ENCODE results near the gene FBXL14. TPM values are rescaled to one million over a fixed set of nuclear protein-coding genes. Genes with fewer than 3 reads are reported as not detected.

The FBXL14 gene, protein sequence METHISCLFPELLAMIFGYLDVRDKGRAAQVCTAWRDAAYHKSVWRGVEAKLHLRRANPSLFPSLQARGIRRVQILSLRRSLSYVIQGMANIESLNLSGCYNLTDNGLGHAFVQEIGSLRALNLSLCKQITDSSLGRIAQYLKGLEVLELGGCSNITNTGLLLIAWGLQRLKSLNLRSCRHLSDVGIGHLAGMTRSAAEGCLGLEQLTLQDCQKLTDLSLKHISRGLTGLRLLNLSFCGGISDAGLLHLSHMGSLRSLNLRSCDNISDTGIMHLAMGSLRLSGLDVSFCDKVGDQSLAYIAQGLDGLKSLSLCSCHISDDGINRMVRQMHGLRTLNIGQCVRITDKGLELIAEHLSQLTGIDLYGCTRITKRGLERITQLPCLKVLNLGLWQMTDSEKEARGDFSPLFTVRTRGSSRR
- total RNA-seq (2014; rRNA removed; shearing (Covaris generic)): 15.3 and 16.0 TPM in 2 replicates
- polyA plus RNA-seq (2015; cell fraction: cytosol; rRNA removed): 13.0 and 20.1 TPM in 2 replicates
- 6.7 and 9.2 TPM in 2 replicates for polyA plus RNA-seq (2015; cell fraction: nucleus; rRNA removed)

DNA sequence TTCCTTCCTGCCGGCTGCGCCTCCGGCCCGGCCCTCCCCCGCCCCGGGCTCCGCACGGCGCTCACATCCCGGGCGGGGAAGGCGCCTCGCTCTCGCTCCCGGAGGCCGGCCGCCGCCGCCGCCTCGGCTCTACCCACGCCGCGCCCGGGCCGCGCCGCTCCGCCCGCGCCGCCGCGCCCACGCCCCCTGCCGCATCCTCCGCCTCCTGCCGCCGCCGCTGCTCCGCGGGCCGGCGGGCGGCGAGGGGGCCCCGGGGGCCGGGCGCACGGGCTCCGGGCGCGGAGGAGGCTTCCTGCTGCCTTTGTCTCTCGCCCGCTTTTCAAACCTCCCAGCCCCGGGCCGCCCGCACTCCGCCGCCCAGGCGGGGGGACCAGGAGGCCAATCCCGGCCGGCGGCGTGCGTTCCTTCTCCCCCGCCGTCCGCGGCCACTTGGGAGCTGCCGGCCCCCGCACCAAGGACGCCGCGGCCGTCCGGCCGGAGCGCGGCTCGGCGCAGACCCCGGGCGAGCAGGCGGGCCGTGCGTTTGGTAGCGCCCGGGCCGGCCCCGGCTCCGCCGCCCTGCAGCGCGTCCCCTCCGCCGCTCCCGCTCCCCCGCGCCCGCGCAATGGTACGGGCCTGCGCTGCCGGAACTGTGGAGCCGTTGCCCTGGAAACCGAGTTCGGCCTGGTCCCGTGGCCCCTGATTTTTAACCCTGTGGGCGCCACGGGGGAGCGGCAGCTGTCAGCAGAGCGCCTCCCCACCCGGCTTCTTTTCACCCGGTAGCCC, at the start of gene FBXL14:
TSS of gene FBXL14 (minus strand) at position 321 of the 765 bp plus-strand sequence. CDS start 515 bp downstream, outside the sequence.
- in situ Hi-C loops (cut with HindIII; ENCODE audit: low pct_unique_long_range_greater_than_20kb, low sequenced_read_pairs): no loop called here
- DNase-seq (ENCODE audit: low read depth, low spot score): peak; percentile 90

DNA sequence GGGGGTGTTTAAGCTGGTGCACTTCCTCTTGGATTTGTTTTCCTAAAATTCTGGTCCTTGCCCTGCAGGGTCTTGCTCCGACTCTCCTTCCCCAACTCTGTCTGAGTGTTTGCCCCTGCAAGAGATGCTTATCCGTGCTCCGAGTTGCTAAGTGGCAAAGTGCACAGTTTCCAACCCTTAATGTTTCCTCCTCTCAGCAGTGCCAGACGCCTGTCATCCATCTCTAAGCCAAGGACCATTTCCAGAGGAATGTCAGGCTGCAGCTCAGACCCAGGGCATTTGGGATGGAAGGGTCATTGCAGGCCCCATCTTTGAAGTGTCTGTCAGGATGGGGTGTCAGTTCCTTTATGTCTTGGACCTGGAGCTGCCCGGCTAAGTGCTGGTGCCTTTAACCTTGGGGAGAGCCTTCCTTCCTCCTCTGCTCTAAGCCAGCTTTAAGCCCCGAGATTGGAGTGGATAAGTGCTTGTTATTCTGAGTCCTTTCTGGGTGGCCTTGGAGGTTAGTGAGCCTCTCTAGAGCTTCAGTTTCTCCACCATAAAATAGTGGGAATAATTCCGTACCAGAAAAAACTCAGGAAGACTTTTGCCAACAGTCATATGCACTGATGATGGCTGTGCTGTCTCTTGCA, 49.6 kb upstream of the FBXL14 start:
- in situ Hi-C loops (cut with HindIII; ENCODE audit: low pct_unique_long_range_greater_than_20kb, low sequenced_read_pairs): no loop called here
- no peak for DNase-seq (ENCODE audit: low read depth, low spot score)

DNA sequence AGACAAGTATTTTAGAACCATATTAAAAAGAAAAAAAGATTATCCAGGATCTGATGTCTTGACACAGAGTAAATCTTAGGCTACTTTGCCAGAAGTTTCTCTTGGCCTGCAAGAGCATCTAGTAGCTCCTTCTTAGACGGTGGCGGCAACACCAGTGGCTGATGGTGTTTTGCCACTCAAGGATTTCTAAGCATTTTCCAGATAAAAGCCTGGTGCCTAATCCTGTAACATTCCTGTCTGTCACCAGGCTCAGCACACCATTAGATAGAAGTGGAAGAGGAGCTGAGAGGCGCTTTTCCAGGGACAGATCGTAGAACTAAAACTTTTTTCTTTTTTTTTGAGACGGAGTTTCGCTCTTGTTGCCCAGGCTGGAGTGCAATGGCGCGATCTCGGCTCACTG, 48.7 kb upstream of the FBXL14 start:
- in situ Hi-C loops (cut with HindIII; ENCODE audit: low pct_unique_long_range_greater_than_20kb, low sequenced_read_pairs): no loop called here
- DNase-seq (ENCODE audit: low read depth, low spot score): no peak

DNA sequence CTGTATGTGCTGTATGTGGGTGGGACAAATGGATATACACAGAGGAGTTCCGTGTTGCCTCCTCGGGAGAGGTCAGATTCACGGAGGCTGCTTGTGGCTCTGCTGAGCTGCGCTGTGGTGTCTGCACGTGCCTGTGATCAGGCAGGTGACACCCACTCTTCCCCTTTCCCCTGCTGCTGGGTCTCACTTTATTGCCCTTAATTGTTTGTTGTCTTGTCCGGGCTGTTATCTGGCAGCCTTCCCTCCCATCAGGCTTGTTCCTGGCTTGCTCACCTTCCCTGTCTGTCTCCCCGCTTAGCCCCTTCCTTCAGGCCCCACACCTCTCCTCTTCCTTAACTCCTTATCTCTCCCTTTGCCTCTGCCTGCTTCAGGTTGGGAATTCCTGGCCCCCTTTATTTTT, 48.1 kb upstream of the FBXL14 start:
- in situ Hi-C loops (cut with HindIII; ENCODE audit: low pct_unique_long_range_greater_than_20kb, low sequenced_read_pairs): no loop called here
- DNase-seq (ENCODE audit: low read depth, low spot score): no peak

DNA sequence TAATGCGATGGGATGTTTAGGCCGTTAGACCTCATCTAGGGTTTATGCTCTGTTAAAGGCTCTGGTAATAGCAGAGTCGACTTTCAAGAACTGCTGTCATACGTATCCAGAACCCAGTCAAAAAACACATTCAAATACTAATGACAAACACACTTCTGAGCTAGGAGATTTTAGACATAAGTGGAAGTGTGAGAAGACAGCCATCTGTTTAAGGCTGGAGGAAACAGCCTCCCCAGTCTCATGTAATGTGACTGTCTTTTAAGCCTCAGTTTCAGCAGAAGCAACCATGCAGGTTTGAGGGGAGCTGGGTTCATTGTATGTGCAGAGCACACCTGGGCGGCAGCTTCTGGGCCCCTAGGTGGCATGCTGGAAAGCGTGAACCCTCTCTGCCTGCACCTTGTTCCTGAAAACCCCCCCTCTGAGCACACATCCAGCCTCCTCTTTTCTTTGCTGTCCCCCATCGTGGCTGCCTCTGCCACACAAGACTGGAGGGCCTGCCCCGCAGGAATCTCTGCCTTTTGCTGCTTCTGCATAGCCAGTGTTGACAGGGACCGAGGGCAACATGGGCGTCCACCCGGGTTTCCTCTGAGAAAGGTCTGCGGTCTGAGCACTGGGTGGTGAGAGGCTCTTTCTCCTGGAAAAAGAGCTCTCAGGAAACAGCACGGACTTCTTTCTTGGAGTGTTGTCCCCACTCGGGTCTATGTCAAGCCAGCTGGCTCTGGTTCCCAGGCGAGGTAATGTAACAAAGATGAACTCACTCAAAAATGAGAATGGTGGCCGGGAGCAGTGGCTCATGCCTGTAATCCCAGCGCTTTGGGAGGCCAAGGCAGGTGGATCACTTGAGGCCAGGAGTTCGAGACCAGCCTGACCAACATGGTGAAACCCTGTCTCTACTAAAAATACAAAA, 46.2 kb upstream of the FBXL14 start:
- in situ Hi-C loops (cut with HindIII; ENCODE audit: low pct_unique_long_range_greater_than_20kb, low sequenced_read_pairs): no loop called here
- no peak for DNase-seq (ENCODE audit: low read depth, low spot score)

DNA sequence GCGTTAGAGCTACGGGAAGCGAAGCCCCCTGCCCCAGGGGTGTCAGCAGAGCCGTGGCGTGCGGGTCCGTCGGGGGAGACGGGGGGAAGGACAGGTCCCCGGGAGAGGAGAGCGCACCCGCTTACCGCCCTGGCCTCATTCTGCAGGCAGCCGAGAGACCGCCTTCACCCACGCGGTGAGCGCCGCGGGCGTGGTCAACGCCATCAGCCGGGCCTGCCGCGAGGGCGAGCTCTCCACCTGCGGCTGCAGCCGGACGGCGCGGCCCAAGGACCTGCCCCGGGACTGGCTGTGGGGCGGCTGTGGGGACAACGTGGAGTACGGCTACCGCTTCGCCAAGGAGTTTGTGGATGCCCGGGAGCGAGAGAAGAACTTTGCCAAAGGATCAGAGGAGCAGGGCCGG, 45.2 kb upstream of the FBXL14 start:
- in situ Hi-C loops (cut with HindIII; ENCODE audit: low pct_unique_long_range_greater_than_20kb, low sequenced_read_pairs): no loop called here
- no peak for DNase-seq (ENCODE audit: low read depth, low spot score)

DNA sequence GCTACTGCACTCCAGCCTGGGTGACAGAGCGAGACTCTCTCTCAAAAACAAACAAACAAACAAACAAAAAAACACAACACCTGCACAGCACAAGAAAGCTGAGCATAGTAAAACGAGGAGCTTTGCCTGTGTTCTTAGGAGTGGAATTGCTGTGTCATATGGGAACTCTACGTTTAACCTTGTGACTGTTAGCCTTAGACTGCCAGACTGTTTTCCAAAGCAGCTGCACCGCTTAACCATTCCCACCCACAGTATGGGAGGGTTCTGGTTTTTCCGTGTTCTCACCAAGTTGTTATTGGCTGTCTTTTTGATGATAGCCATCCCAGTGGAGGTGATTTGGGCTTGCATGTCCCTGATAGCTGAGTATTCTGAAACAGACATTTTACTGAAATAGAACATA, 43.8 kb upstream of the FBXL14 start:
- in situ Hi-C loops (cut with HindIII; ENCODE audit: low pct_unique_long_range_greater_than_20kb, low sequenced_read_pairs): no loop called here
- DNase-seq (ENCODE audit: low read depth, low spot score): no peak

DNA sequence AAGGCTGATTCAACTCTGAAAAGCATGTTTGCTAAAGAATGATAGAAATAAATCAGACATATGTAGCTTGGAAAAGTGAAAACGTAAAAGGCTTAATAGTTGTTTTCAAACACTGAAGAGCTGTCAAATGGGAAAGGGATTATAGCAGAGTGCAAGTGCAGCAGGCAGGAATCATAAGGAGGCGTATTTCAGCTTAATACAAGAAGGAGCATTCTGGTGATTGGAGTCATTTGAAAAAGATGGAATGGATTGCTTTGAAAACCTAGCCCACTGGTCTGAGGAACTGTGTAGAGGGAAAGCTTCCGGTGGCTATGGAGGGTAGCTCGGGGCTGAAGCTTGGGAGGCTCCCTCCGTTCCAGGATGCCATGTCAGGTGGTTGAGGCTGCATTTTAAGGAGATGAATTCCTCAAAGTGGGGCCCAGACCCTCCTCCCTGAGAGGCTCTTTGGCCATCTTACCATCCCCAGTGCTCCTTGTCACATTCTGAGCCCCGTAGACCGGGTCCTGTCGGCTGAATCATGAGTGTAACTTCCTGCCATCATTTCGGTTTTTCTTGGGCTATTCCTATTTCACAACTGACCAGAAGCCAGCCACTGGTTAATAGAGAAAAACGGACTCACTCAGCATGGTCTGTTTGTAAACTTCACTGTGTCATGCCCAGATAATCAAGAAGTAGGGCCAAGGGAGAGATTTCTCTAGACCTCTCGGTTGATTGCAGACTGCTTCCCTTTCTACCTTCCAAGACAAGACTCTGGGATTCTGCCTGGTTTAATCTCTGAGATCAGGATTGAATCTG, 41.1 kb upstream of the FBXL14 start:
- in situ Hi-C loops (cut with HindIII; ENCODE audit: low pct_unique_long_range_greater_than_20kb, low sequenced_read_pairs): no loop called here
- DNase-seq (ENCODE audit: low read depth, low spot score): no peak

DNA sequence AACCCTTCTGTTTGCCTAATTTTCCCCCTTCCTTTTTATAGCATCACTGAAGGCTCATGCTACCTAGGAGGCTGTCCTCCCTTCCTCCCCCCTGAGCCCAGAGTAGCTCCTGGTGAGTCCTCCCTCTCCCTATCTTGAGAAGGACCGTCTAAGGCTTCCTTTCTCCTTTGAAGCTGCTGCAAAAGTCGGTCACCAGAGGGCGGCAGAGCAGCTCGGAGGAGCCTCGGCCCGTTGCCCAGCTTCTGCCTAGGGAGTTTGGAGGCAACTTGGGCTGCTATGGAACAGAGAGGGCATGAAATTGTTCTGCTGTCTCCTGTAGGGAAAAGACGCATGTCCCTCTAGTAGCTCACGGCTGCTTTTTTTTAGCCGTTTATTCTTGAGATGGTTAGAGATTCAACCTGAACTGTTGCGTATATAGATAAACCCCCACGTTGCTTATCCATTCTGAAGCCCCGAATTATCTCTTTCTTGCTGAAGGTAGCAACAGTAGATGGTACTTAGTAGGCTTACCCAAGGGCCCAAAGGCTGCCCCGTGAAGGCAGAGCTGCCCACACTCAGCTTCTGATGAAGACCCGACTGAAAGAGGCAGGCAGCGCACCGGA, 40.3 kb upstream of the FBXL14 start:
- in situ Hi-C loops (cut with HindIII; ENCODE audit: low pct_unique_long_range_greater_than_20kb, low sequenced_read_pairs): no loop called here

DNA sequence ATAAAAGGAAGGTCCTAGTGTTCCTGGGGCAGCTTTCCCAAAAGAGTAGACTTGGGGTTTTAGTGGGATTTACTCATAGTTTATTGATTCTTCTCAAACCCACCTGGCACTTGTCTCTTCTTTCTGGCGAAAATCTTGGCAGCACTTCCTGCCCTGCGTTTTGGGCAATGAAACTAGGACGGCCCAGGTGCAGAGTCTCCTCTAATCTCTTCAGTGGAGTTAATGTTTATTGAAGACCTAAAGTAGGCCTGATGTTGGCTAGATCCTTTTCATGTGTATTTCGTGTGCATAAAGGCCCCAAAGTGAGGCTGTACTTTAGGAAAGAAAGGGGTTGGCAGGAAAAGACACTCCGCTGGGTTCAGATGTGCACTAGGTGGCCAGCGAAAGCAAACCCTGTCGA, 39.8 kb upstream of the FBXL14 start:
- in situ Hi-C loops (cut with HindIII; ENCODE audit: low pct_unique_long_range_greater_than_20kb, low sequenced_read_pairs): no loop called here
- no peak for DNase-seq (ENCODE audit: low read depth, low spot score)

More for the DNA sequence above, 40.3 kb upstream of the FBXL14 start:
- peak; percentile 83 for DNase-seq (ENCODE audit: low read depth, low spot score)

DNA sequence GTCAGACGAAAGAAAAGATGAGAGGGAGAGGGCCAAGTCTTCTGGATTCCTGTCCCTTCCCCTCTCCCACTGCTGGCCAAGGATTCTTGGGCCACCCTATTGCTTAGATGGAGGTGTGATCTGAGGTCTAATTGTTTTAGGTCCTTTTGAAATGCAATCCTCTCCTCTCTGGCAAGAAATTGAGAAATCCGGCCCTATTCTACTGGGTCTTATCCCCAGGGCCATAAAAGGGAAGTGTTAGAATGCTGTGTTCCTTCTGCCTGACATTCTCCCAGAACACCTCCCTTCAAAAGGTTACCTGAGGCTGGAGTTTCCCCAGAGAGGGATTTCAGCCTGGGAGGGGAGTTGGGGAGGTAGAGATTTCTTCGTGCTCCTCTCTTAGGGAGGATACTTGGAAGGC, 39.1 kb upstream of the FBXL14 start:
- DNase-seq (ENCODE audit: low read depth, low spot score): no peak
- in situ Hi-C loops (cut with HindIII; ENCODE audit: low pct_unique_long_range_greater_than_20kb, low sequenced_read_pairs): no loop called here

DNA sequence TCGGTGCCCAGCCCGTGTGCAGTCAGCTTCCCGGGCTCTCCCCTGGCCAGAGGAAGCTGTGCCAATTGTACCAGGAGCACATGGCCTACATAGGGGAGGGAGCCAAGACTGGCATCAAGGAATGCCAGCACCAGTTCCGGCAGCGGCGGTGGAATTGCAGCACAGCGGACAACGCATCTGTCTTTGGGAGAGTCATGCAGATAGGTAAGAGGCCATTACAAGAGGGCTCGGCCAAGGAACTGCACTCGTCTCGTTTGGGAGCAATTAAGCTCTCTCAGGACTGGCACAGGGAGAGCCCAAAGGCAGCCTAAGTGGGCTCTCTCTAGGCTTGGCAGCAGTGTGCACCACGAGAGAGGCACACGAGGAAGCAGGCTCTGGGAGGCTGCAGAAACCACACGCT, 38.3 kb upstream of the FBXL14 start:
- in situ Hi-C loops (cut with HindIII; ENCODE audit: low pct_unique_long_range_greater_than_20kb, low sequenced_read_pairs): no loop called here

DNA sequence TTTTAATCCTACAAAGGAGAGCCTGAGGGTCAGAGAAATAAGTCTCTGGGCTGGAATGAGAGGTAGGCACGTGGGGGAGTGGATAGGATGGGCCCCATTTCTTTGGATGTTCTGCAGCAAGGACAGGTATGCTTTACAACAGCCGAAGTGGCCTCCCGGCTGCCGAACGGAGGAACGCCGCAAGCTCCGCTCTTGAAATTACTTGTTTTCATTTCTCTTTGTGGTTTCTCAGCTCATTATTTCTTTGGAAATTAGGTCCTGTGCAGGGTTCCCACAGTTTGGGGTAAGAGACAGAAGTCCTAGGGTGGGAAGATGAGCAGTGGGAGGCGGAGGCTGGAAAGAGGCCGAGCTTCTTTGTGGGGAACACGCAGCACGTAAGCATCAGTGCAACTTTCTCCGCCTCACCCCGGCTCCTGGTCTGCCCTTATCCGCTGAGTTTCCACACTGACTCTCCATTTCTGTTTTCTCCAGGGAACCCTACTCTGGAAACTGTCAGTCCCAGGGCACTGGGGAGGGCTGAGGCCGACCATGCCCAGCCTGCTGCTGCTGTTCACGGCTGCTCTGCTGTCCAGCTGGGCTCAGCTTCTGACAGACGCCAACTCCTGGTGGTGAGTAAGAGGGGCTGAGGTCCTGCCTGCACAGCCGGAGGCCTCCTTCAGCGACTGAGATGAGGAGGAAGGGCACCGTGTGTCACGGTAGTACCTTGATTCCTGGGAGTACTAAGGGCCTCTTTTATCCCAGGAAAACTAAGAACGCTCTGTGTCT, 36.6 kb upstream of the FBXL14 start:
- in situ Hi-C loops (cut with HindIII; ENCODE audit: low pct_unique_long_range_greater_than_20kb, low sequenced_read_pairs): no loop called here
- peak; percentile 79 for DNase-seq (ENCODE audit: low read depth, low spot score)

More for the DNA sequence above, 38.3 kb upstream of the FBXL14 start:
- no peak for DNase-seq (ENCODE audit: low read depth, low spot score)

DNA sequence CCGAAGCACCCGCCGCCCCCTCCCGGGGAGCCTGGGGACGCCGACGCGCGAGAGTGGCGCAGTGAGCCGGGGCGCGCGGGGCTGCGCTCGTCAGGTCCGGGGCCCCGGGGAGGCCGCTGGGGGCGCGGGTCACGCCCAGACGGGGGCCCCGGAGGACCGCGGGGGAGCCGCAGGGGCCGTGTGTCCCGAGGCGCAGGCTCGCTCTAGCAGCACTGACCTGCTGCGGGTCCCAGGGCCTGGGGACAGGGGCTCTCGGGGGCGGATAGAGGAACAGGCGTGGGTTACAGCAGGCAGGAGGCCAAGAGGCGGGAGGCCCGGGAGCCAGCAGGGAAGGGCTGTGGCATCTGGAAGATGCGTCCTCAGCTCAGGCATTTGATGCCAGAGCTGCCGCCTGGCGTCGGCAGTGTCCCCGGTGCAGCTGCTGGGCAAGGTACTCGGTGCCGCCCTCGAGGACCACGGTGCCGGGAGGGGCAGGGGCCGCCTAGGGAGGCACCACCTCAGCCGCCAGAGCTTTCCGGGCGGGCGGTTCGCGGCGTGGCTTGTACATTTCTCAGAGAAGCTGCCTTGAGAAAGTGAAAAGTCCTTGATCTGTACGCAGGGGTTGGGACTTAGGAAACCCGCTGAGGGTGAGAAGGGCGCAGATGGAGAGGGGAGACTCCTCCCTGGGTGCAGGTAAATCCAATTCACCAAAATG, 35.9 kb upstream of the FBXL14 start:
- no peak for DNase-seq (ENCODE audit: low read depth, low spot score)
- in situ Hi-C loops (cut with HindIII; ENCODE audit: low pct_unique_long_range_greater_than_20kb, low sequenced_read_pairs): no loop called here

Measured in SK-MEL-5 (cell line).